Fibroblast of gingiva (primary cell): ENCODE measurements around the gene TRIP11.
A peak's percentile ranks its signal among the peaks of the same experiment; 100 is the strongest.

Experiments
- DNase-seq: peaks from one replicate; pipeline ENCODE4 v3.0.0-alpha.2; 2011; ENCODE audit warnings: low read depth

TRIP11 gene

GRCh38 chr14:91918186-91918883 lies 121.5 kb downstream of the TRIP11 start:
- DNase-seq, result peak; percentile 10
